ENCODE measurements around the gene BCL11B.

BCL11B gene

DNA sequence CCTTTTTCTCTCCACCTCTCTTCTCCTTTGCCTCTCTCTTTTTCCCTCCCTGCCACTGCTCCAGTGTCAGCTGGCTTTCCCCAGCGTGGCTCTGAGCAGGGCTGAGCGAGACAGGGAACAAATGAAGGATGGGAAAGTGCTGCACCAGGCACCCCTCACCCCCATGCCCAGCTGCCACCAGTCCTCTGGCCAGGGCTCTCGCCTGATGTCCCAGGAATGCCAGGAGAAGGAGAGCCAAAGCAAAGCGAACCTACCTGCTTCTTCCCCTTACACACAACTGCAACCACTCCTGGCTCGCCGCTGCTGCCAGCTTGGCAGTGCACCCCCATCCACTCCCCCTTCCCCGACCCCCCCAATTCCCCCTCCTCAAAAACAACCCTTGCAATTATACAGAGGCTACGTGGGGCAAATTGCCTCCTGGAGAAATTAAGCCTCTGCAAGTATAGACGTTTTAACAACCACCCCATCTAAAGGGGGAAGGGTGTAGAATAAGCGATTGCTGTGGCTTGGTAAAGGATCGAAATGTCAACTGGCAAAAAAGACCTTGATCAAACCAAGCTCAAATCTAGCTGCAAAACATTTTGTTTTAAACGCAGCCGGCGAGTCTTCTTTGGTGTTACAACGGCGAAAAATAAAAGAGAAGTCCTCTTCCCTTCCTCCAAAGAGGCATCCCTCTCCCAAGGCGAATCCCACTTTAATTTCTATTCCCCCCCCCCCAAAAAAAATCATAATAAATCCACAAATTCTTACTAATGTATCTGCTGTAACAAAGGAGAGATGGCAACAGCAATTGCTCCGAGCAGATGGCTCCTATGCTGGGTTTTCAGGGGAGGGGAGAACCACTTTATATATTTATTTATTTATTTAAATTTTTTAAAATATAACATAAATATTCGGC, 2.9 kb downstream of the BCL11B start:
- H3K4me1 ChIP-seq (ENCODE audit: control insufficient read depth in 5 of 5, insufficient read depth in 5 of 5, low read length in 5 of 5): peaks cover 0 to 39% (median 35%) of the 10 kb centered on the region in 5 donors
- no peak overlapping the region for H3K27ac ChIP-seq (ENCODE audit: low read depth, low read length)
- no peaks in the 10 kb centered on the region for H3K36me3 ChIP-seq (ENCODE audit: control insufficient read depth in 5 of 5, insufficient read depth in 5 of 5, low read length in 5 of 5)
- no peaks in the 10 kb centered on the region for H3K9me3 ChIP-seq (ENCODE audit: control insufficient read depth in 5 of 5, low read length in 5 of 5)
- no peak overlapping the region for H3K9ac ChIP-seq (ENCODE audit: low read length in 5 of 5)
- H3K4me3 ChIP-seq (ENCODE audit: low read depth in 1 of 5, low read length in 5 of 5): no peak overlapping the region
- peaks cover 28 to 48% (median 34%) of the 10 kb centered on the region in 5 donors for H3K27me3 ChIP-seq (ENCODE audit: control insufficient read depth in 5 of 5, insufficient read depth in 4 of 5, low read length in 5 of 5)

- Histone ChIP-seq H3K4me3 (ENCODE audit: low read depth in 1 of 5, low read length in 5 of 5) (no peak overlapping the region), H3K36me3 (ENCODE audit: control insufficient read depth in 5 of 5, insufficient read depth in 5 of 5, low read length in 5 of 5) (no peaks in the 10 kb centered on the region), H3K27me3 (ENCODE audit: control insufficient read depth in 5 of 5, insufficient read depth in 4 of 5, low read length in 5 of 5) (peaks cover 25 to 48% (median 26%) of the 10 kb centered on the region in 5 donors), H3K27ac (ENCODE audit: low read depth, low read length) (no peak overlapping the region), H3K9me3 (ENCODE audit: control insufficient read depth in 5 of 5, low read length in 5 of 5) (no peaks in the 10 kb centered on the region), H3K9ac (ENCODE audit: low read length in 5 of 5) (no peak overlapping the region), H3K4me1 (ENCODE audit: control insufficient read depth in 5 of 5, insufficient read depth in 5 of 5, low read length in 5 of 5) (peaks cover 0 to 29% (median 25%) of the 10 kb centered on the region in 5 donors)
Observed at GRCh38 chr14:99267837-99268781, 3.9 kb downstream of the BCL11B start.

DNA sequence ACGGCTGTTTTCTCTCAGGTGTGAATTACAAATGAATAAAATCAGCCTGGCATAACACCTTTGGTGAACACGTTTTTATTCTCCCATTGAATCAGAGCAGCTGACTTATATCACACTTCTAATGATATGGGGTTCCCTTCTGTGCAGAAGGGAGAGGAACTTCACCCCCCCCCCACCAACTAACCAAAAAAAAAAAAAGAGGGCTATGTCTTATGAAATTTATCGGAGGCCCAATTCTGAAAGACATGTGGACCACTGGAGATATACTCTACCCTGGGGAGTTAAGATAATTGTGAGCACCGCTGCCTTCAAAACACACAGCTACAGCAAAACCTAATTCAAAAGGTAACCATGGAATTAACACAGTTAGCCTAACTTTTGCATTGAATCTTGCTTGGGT, 4.6 kb downstream of the BCL11B start:
- Histone ChIP-seq H3K27me3 (ENCODE audit: control insufficient read depth in 5 of 5, insufficient read depth in 4 of 5, low read length in 5 of 5) (peaks cover 19 to 55% (median 27%) of the 10 kb centered on the region in 5 donors), H3K4me3 (ENCODE audit: low read depth in 1 of 5, low read length in 5 of 5) (no peak overlapping the region), H3K36me3 (ENCODE audit: control insufficient read depth in 5 of 5, insufficient read depth in 5 of 5, low read length in 5 of 5) (no peaks in the 10 kb centered on the region), H3K9ac (ENCODE audit: low read length in 5 of 5) (no peak overlapping the region), H3K27ac (ENCODE audit: low read depth, low read length) (no peak overlapping the region), H3K4me1 (ENCODE audit: control insufficient read depth in 5 of 5, insufficient read depth in 5 of 5, low read length in 5 of 5) (peaks cover 0 to 22% (median 18%) of the 10 kb centered on the region in 5 donors), H3K9me3 (ENCODE audit: control insufficient read depth in 5 of 5, low read length in 5 of 5) (no peaks in the 10 kb centered on the region)

GRCh38 chr14:99266181-99267178, 5.5 kb downstream of the BCL11B start:
- Histone ChIP-seq H3K27me3 (ENCODE audit: control insufficient read depth in 5 of 5, insufficient read depth in 4 of 5, low read length in 5 of 5) (peaks cover 12 to 52% (median 33%) of the 10 kb centered on the region in 5 donors), H3K4me3 (ENCODE audit: low read depth in 1 of 5, low read length in 5 of 5) (peak overlapping the region in 1 of 5 donors; percentile 24)

GRCh38 chr14:99265571-99265970, 6.4 kb downstream of the BCL11B start:
- Histone ChIP-seq H3K27me3 (ENCODE audit: control insufficient read depth in 5 of 5, insufficient read depth in 4 of 5, low read length in 5 of 5) (peaks cover 11 to 58% (median 36%) of the 10 kb centered on the region in 5 donors), H3K9ac (ENCODE audit: low read length in 5 of 5) (no peak overlapping the region), H3K36me3 (ENCODE audit: control insufficient read depth in 5 of 5, insufficient read depth in 5 of 5, low read length in 5 of 5) (no peaks in the 10 kb centered on the region), H3K4me1 (ENCODE audit: control insufficient read depth in 5 of 5, insufficient read depth in 5 of 5, low read length in 5 of 5) (peaks cover 0 to 10% (median 6%) of the 10 kb centered on the region in 5 donors), H3K9me3 (ENCODE audit: control insufficient read depth in 5 of 5, low read length in 5 of 5) (no peaks in the 10 kb centered on the region), H3K4me3 (ENCODE audit: low read depth in 1 of 5, low read length in 5 of 5) (no peak overlapping the region), H3K27ac (ENCODE audit: low read depth, low read length) (no peak overlapping the region)

More at GRCh38 chr14:99266181-99267178, 5.5 kb downstream of the BCL11B start:
- Histone ChIP-seq H3K9ac (ENCODE audit: low read length in 5 of 5) (no peak overlapping the region), H3K4me1 (ENCODE audit: control insufficient read depth in 5 of 5, insufficient read depth in 5 of 5, low read length in 5 of 5) (peaks cover 0 to 15% (median 10%) of the 10 kb centered on the region in 5 donors), H3K9me3 (ENCODE audit: control insufficient read depth in 5 of 5, low read length in 5 of 5) (no peaks in the 10 kb centered on the region), H3K36me3 (ENCODE audit: control insufficient read depth in 5 of 5, insufficient read depth in 5 of 5, low read length in 5 of 5) (no peaks in the 10 kb centered on the region), H3K27ac (ENCODE audit: low read depth, low read length) (no peak overlapping the region)

- Histone ChIP-seq H3K9ac (ENCODE audit: low read length in 5 of 5) (no peak overlapping the region), H3K36me3 (ENCODE audit: control insufficient read depth in 5 of 5, insufficient read depth in 5 of 5, low read length in 5 of 5) (no peaks in the 10 kb centered on the region), H3K27me3 (ENCODE audit: control insufficient read depth in 5 of 5, insufficient read depth in 4 of 5, low read length in 5 of 5) (peaks cover 11 to 54% (median 36%) of the 10 kb centered on the region in 5 donors), H3K9me3 (ENCODE audit: control insufficient read depth in 5 of 5, low read length in 5 of 5) (no peaks in the 10 kb centered on the region), H3K4me3 (ENCODE audit: low read depth in 1 of 5, low read length in 5 of 5) (no peak overlapping the region), H3K4me1 (ENCODE audit: control insufficient read depth in 5 of 5, insufficient read depth in 5 of 5, low read length in 5 of 5) (peaks cover 0 to 8% (median 6%) of the 10 kb centered on the region in 5 donors), H3K27ac (ENCODE audit: low read depth, low read length) (no peak overlapping the region)
Observed at GRCh38 chr14:99264691-99265450, 7.1 kb downstream of the BCL11B start.

DNA sequence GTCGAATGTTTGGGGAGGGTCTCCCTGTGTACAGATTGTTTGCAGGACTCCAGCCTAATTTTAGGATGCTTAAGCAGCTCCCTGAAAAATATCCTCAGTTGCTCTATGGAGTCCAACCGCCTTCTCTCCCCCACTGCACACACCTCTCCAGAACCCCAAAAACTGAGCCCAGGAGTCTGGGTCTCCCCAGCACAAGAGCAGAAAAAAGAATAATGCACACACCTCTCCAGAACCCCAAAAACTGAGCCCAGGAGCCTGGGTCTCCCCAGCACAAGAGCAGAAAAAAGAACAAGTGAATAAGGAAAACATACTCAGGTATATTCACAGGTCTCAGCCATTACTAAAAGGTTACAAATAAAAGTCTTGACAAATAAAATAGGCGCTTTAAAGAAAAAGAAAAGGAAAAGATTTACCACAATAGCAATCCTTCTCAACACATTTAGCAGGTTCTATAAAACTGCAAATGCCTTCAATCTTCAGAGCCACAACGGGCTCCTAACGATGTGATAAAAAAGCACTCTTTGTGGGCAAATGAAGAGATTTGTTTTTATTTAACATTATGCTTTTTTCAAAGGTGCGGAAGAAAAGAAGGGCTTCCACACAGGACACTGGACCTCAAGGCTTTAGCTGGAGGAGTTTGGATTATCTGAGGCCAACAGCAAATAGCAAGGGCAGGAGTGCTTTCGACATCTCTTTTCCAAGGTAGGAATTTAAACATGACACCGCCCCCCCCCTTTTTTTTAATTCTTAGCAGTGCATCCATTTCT, 8.2 kb downstream of the BCL11B start:
- Histone ChIP-seq H3K4me3 (ENCODE audit: low read depth in 1 of 5, low read length in 5 of 5) (no peak overlapping the region), H3K9me3 (ENCODE audit: control insufficient read depth in 5 of 5, low read length in 5 of 5) (no peaks in the 10 kb centered on the region), H3K27me3 (ENCODE audit: control insufficient read depth in 5 of 5, insufficient read depth in 4 of 5, low read length in 5 of 5) (peaks cover 10 to 51% (median 34%) of the 10 kb centered on the region in 5 donors), H3K4me1 (ENCODE audit: control insufficient read depth in 5 of 5, insufficient read depth in 5 of 5, low read length in 5 of 5) (peaks cover 0 to 13% (median 6%) of the 10 kb centered on the region in 5 donors), H3K36me3 (ENCODE audit: control insufficient read depth in 5 of 5, insufficient read depth in 5 of 5, low read length in 5 of 5) (no peaks in the 10 kb centered on the region), H3K27ac (ENCODE audit: low read depth, low read length) (no peak overlapping the region), H3K9ac (ENCODE audit: low read length in 5 of 5) (no peak overlapping the region)

- H3K4me1 ChIP-seq (ENCODE audit: control insufficient read depth in 5 of 5, insufficient read depth in 5 of 5, low read length in 5 of 5): peaks cover 0 to 20% (median 12%) of the 10 kb centered on the region in 5 donors
- H3K9ac ChIP-seq (ENCODE audit: low read length in 5 of 5): no peak overlapping the region
- H3K27me3 ChIP-seq (ENCODE audit: control insufficient read depth in 5 of 5, insufficient read depth in 4 of 5, low read length in 5 of 5): peaks cover 3 to 44% (median 29%) of the 10 kb centered on the region in 5 donors
- no peaks in the 10 kb centered on the region for H3K9me3 ChIP-seq (ENCODE audit: control insufficient read depth in 5 of 5, low read length in 5 of 5)
- no peak overlapping the region for H3K27ac ChIP-seq (ENCODE audit: low read depth, low read length)
- H3K4me3 ChIP-seq (ENCODE audit: low read depth in 1 of 5, low read length in 5 of 5): no peak overlapping the region
- no peaks in the 10 kb centered on the region for H3K36me3 ChIP-seq (ENCODE audit: control insufficient read depth in 5 of 5, insufficient read depth in 5 of 5, low read length in 5 of 5)
Observed at GRCh38 chr14:99262977-99263448, 9.0 kb downstream of the BCL11B start.

Data from subcutaneous abdominal adipose tissue (tissue), 5 donors.